ENCODE results near the gene TIMM22.

GRCh38 chr17:973053-973452, 23.9 kb upstream of the TIMM22 start:
- no peak for TF ChIP-seq POLR2A (IDR thresholded peaks at IDR 0.05)
- TF ChIP-seq CTCF (IDR thresholded peaks at IDR 0.05), result no peak
- no peak for TF ChIP-seq EP300 (IDR thresholded peaks at IDR 0.05)
- TF ChIP-seq POLR2AphosphoS5 (IDR thresholded peaks at IDR 0.05), result no peak

Measured in suprapubic skin (tissue), 4 donors.